HepG2 (cell line): ENCODE results near the gene BBS12.

Experiments
- CEBPB ChIP-seq: IDR thresholded peaks from 2 replicates; pipeline ENCODE4 v1.6.1; 2011; ENCODE audit warnings: low read depth, low read length, improper control_type of control experiment, borderline replicate concordance
- ESRRA ChIP-seq: sonication (generic); formaldehyde crosslinking; IDR thresholded peaks from 2 replicates; pipeline ENCODE4 v1.5.1; 2020; ENCODE audit warnings: mild to moderate bottlenecking, low read depth, missing genetic modification reagents
- ETS1 ChIP-seq: sonication (generic); formaldehyde crosslinking; IDR thresholded peaks from 2 replicates; pipeline ENCODE4 v1.4.0; 2020; ENCODE audit warnings: missing genetic modification reagents
- HIVEP1 ChIP-seq: sonication (generic); formaldehyde crosslinking; IDR thresholded peaks from 2 replicates; pipeline ENCODE4 v1.4.0; 2020; ENCODE audit warnings: mild to moderate bottlenecking, missing genetic modification reagents
- HOXA7 ChIP-seq: sonication (generic); formaldehyde crosslinking; IDR thresholded peaks from 2 replicates; pipeline ENCODE4 v1.8.1; 2022; ENCODE audit warnings: mild to moderate bottlenecking, missing genetic modification reagents, moderate library complexity
- POLR2A ChIP-seq, 2 experiments: IDR thresholded peaks; 2 replicates each; pipeline ENCODE4 v1.6.1; 2011; ENCODE audit warnings: low read depth in 2 of 2, low read length in 2 of 2, mild to moderate bottlenecking in 1 of 2, moderate library complexity in 1 of 2; ENCODE audit not compliant: insufficient read depth in 1 of 2
- POLR2AphosphoS2 ChIP-seq: IDR thresholded peaks from 2 replicates; pipeline ENCODE4 v1.6.1; 2011; ENCODE audit warnings: low read depth, low read length, improper control_type of control experiment
- REST ChIP-seq, 2 experiments: IDR thresholded peaks; 2 replicates each; pipeline ENCODE4 v1.6.1; 2011 to 2012; ENCODE audit warnings: low read length in 2 of 2, borderline replicate concordance in 1 of 2, low read depth in 1 of 2, mild to moderate bottlenecking in 1 of 2, moderate library complexity in 1 of 2
- TF ChIP-seq, protein P1 (sequence below): sonication (generic); formaldehyde crosslinking; IDR thresholded peaks from 2 replicates; pipeline ENCODE4 v1.5.1; 2020; ENCODE audit warnings: mild to moderate bottlenecking, missing genetic modification reagents, moderate library complexity

- no peak for TF ChIP-seq ESRRA
- TF ChIP-seq, protein P1, sequence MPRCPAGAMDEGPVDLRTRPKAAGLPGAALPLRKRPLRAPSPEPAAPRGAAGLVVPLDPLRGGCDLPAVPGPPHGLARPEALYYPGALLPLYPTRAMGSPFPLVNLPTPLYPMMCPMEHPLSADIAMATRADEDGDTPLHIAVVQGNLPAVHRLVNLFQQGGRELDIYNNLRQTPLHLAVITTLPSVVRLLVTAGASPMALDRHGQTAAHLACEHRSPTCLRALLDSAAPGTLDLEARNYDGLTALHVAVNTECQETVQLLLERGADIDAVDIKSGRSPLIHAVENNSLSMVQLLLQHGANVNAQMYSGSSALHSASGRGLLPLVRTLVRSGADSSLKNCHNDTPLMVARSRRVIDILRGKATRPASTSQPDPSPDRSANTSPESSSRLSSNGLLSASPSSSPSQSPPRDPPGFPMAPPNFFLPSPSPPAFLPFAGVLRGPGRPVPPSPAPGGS (CRISPR knock-in tag), result no peak
- no peak for TF ChIP-seq HOXA7 (CRISPR knock-in tag)
- TF ChIP-seq POLR2AphosphoS2, result no peak
- TF ChIP-seq POLR2A (IDR thresholded peaks at IDR 0.05; ENCODE audit: insufficient read depth in 1 of 2, low read depth in 2 of 2, low read length in 2 of 2), result no peak
- TF ChIP-seq REST (IDR thresholded peaks at IDR 0.05; ENCODE audit: borderline replicate concordance in 1 of 2, low read depth in 1 of 2, low read length in 2 of 2), result no peak
- no peak for TF ChIP-seq ETS1
- TF ChIP-seq HIVEP1, result no peak
- TF ChIP-seq CEBPB, result no peak
Measured at GRCh38 chr4:122771724-122772123, 39.2 kb downstream of the BBS12 start.
